ENCODE measurements around the gene USP1. TPM values are rescaled to one million over a fixed set of nuclear protein-coding genes. Genes with fewer than 3 reads are reported as not detected.

Gene USP1
- total RNA-seq, 1 experiment from 2014 or later, result 42.9 TPM

DNA sequence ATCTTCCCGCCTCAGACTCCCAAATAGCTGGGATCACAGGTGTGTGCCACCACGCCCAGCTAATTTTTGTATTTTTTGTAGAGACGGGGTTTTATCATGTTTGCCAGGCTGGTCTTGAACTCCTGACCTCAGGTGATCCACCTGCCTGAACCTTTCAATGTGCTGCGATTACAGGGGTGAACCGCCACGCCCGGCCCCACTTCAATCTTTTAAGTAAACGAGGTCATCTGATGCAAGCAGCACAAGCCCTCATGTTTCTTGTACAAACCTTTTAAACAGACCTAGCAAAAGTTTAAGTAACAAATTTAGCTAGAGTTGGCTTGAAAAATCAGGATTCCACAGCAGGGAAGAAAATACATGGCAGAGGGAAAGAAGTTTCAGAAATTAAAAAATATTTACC, 21.2 kb upstream of the USP1 start:
- no peaks in the 10 kb centered on the region for H3K9me3 ChIP-seq (ENCODE audit: control insufficient read depth, insufficient read depth, low read depth, low read length)
- H3K36me3 ChIP-seq (ENCODE audit: control insufficient read depth, insufficient read depth, low read length), result no peaks in the 10 kb centered on the region
- H3K27me3 ChIP-seq (ENCODE audit: control insufficient read depth, insufficient read depth, low read length), result no peaks in the 10 kb centered on the region; the same call in 1 of the 2 replicates
- no peak for TF ChIP-seq CTCF (IDR thresholded peaks at IDR 0.05)
- TF ChIP-seq SIN3A (IDR thresholded peaks at IDR 0.05; ENCODE audit: borderline replicate concordance, insufficient read depth, low read depth, low read length), result no peak
- no peak for TF ChIP-seq TCF7L2 (IDR thresholded peaks at IDR 0.05; ENCODE audit: low read depth, low read length)
- no peak for TF ChIP-seq REST (IDR thresholded peaks at IDR 0.05; ENCODE audit: insufficient read depth in 1 of 2, low read depth in 2 of 2, low read length in 1 of 2)
- no peak for TF ChIP-seq POLR2AphosphoS5 (IDR thresholded peaks at IDR 0.05; ENCODE audit: low read depth, low read length)
- CTCF ChIA-PET, result interaction anchor here (0.7 kb wide), 1 partner anchor 1186 kb away, joined by 4 read pairs; no protein-coding TSS in a partner anchor
- intact Hi-C loops (cut with micrococcal nuclease; ENCODE audit: unreplicated experiment) (no loop called here), in situ Hi-C loops (cut with HindIII; ENCODE audit: low pct_unique_long_range_greater_than_20kb, low sequenced_read_pairs) (no loop called here)
- no peak overlapping the region for H3K27ac ChIP-seq (ENCODE audit: low read length)
- no peak for DNase-seq (ENCODE audit: low read depth, low spot score)
- H3K4me1 ChIP-seq (ENCODE audit: control insufficient read depth, insufficient read depth, low read length), result no peaks in the 10 kb centered on the region
- H3K4me3 ChIP-seq (ENCODE audit: low read depth in 2 of 2, low read length in 2 of 2), result no peak overlapping the region
- ATAC-seq, result no peak
- POLR2A ChIA-PET, result no interaction called here
- BruUV-seq (replicated peaks), result no TSS peak

DNA sequence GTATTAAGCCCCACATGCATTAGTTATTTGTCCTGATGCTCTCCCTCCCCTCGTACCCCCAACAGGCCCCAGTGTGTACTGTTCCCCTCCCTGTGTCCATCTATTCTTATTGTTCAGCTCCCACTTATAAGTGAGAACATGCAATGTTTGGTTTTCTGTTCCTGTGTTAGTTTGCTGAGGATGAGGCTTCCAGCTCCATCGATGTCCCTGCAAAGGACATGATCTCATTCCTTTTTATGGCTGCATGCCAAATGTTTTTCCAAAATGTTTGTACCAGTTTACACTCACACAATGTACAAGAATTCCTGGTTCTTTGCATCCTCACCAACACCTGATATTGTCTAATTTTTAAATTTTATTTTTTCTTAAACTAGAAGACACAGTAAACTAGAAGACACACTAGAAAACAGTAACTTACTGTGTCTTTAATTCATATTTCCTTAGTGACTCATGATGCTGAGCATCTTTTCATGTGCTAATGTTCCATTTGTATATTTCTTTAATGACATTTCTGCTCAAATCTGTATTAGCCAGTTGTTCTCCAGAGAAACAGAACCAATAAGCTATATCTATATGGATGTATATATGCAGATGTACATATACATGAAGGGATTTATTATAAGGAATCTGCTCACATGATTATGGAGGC, 19.4 kb upstream of the USP1 start:
- ChIA-PET CTCF (no interaction called here), POLR2A (no interaction called here)
- TF ChIP-seq REST (IDR thresholded peaks at IDR 0.05; ENCODE audit: insufficient read depth in 1 of 2, low read depth in 2 of 2, low read length in 1 of 2), result no peak
- TF ChIP-seq POLR2AphosphoS5 (IDR thresholded peaks at IDR 0.05; ENCODE audit: low read depth, low read length), result no peak
- no peak for TF ChIP-seq CTCF (IDR thresholded peaks at IDR 0.05)
- no peak for TF ChIP-seq TCF7L2 (IDR thresholded peaks at IDR 0.05; ENCODE audit: low read depth, low read length)
- TF ChIP-seq SIN3A (IDR thresholded peaks at IDR 0.05; ENCODE audit: borderline replicate concordance, insufficient read depth, low read depth, low read length), result no peak
- no peaks in the 10 kb centered on the region for H3K9me3 ChIP-seq (ENCODE audit: control insufficient read depth, insufficient read depth, low read depth, low read length)
- in situ Hi-C loops (cut with HindIII; ENCODE audit: low pct_unique_long_range_greater_than_20kb, low sequenced_read_pairs), result no loop called here
- H3K27me3 ChIP-seq (ENCODE audit: control insufficient read depth, insufficient read depth, low read length), result no peaks in the 10 kb centered on the region
- H3K4me1 ChIP-seq (ENCODE audit: control insufficient read depth, insufficient read depth, low read length), result no peaks in the 10 kb centered on the region
- no peak overlapping the region for H3K27ac ChIP-seq (ENCODE audit: low read length)
- H3K36me3 ChIP-seq (ENCODE audit: control insufficient read depth, insufficient read depth, low read length), result no peaks in the 10 kb centered on the region
- ATAC-seq, result no peak
- no TSS peak for BruUV-seq (replicated peaks)
- no peak overlapping the region for H3K4me3 ChIP-seq (ENCODE audit: low read depth in 2 of 2, low read length in 2 of 2)
- no peak for DNase-seq (ENCODE audit: low read depth, low spot score)
- intact Hi-C loops (cut with micrococcal nuclease; ENCODE audit: unreplicated experiment), result no loop called here
